OCI-LY1 (cell line): ENCODE measurements around the gene CFAP99.

ENCODE experiments used
- H2AFZ ChIP-seq: fragments of 200-600 bp; sonication (generic), shearing (Covaris generic); 2 replicates; pipeline ENCODE4 v1.6.0; 2014; ENCODE audit warnings: antibody characterized with exemption, mild to moderate bottlenecking, low read length
- H3F3A ChIP-seq: fragments of 200-600 bp; sonication (generic), shearing (Covaris generic); 2 replicates; pipeline ENCODE4 v1.6.0; 2014; ENCODE audit warnings: mild to moderate bottlenecking, antibody characterized with exemption, low read length, moderate library complexity; ENCODE audit not compliant: insufficient read depth
- H3K27ac ChIP-seq: fragments of 200-600 bp; sonication (generic); 2 replicates; pipeline ENCODE4 v1.5.1; 2014; ENCODE audit warnings: low read length, mixed run types, mild to moderate bottlenecking, low read depth; ENCODE audit not compliant: poor library complexity, severe bottlenecking
- H3K27me3 ChIP-seq: fragments of 200-600 bp; sonication (generic); 2 replicates; pipeline ENCODE4 v1.6.0; 2014; ENCODE audit warnings: antibody characterized with exemption, mild to moderate bottlenecking, low read length, moderate library complexity; ENCODE audit not compliant: insufficient read depth
- H3K36me3 ChIP-seq: fragments of 200-600 bp; sonication (generic); 2 replicates; pipeline ENCODE4 v1.6.1; 2014; ENCODE audit warnings: mild to moderate bottlenecking, antibody characterized with exemption, low read length, moderate library complexity, mixed read lengths; ENCODE audit not compliant: insufficient read depth
- H3K4me1 ChIP-seq: fragments of 200-600 bp; sonication (generic); 2 replicates; pipeline ENCODE4 v1.5.1; 2014; ENCODE audit warnings: mild to moderate bottlenecking, low read length, moderate library complexity; ENCODE audit not compliant: insufficient read depth, severe bottlenecking
- H3K4me2 ChIP-seq: fragments of 200-600 bp; sonication (generic), shearing (Covaris generic); 2 replicates; pipeline ENCODE4 v1.6.1; 2014; ENCODE audit warnings: low read length
- H3K4me3 ChIP-seq: fragments of 200-600 bp; sonication (generic); 2 replicates; pipeline ENCODE4 v1.5.1; 2014; ENCODE audit warnings: low read length, low read depth, mild to moderate bottlenecking, mixed read lengths; ENCODE audit not compliant: poor library complexity, severe bottlenecking
- H3K79me2 ChIP-seq: fragments of 200-600 bp; shearing (Covaris generic); 2 replicates; pipeline ENCODE4 v1.6.1; 2016; ENCODE audit warnings: mixed run types, low read length, mixed read lengths; ENCODE audit not compliant: insufficient read depth
- H3K9ac ChIP-seq: fragments of 200-600 bp; sonication (generic), shearing (Covaris generic); 2 replicates; pipeline ENCODE4 v1.6.1; 2014; ENCODE audit warnings: mild to moderate bottlenecking, low read length, mixed read lengths
- H3K9me2 ChIP-seq: fragments of 200-600 bp; sonication (generic), shearing (Covaris generic); 2 replicates; pipeline ENCODE4 v1.6.1; 2014; ENCODE audit warnings: low read depth, mild to moderate bottlenecking, low read length, mixed read lengths
- H3K9me3 ChIP-seq: fragments of 200-600 bp; shearing (Covaris generic); 2 replicates; pipeline ENCODE4 v1.6.1; 2014; ENCODE audit warnings: low read length, mixed read lengths
- H4K20me1 ChIP-seq: fragments of 200-600 bp; sonication (generic), shearing (Covaris generic); 2 replicates; pipeline ENCODE4 v1.6.0; 2016; ENCODE audit warnings: mild to moderate bottlenecking, low read length; ENCODE audit not compliant: insufficient read depth
- CTCF ChIP-seq: fragments of 200-600 bp; sonication (generic), shearing (Covaris generic); IDR thresholded peaks from 2 replicates; pipeline ENCODE4 v1.5.1; 2017; ENCODE audit warnings: mild to moderate bottlenecking, antibody characterized with exemption, low read length, moderate library complexity, mixed read lengths
- EZH2 ChIP-seq: fragments of 200-600 bp; sonication (generic), shearing (Covaris generic); IDR thresholded peaks from 2 replicates; pipeline ENCODE4 v1.8.0; 2017; ENCODE audit warnings: borderline replicate concordance, mixed run types, mild to moderate bottlenecking, antibody characterized with exemption, low read length, moderate library complexity, mixed read lengths

CFAP99 gene

GRCh38 chr4:2487632-2488031 is 68.9 kb downstream of the CFAP99 start:
- Histone ChIP-seq H3K27me3 (no peaks in the 10 kb centered on the region), H3K36me3 (peaks cover 31% of the 10 kb centered on the region), H2AFZ (no peak overlapping the region), H3K9ac (no peak overlapping the region), H3K4me1 (peaks cover 40% of the 10 kb centered on the region), H3F3A (no peaks in the 10 kb centered on the region), H3K27ac (no peak overlapping the region), H3K9me2 (no peaks in the 10 kb centered on the region), H3K4me2 (no peak overlapping the region), H3K9me3 (no peaks in the 10 kb centered on the region), H3K79me2 (peaks cover 63% of the 10 kb centered on the region), H3K4me3 (no peak overlapping the region), H4K20me1 (no peaks in the 10 kb centered on the region)
- TF ChIP-seq CTCF (no peak), EZH2 (no peak)

GRCh38 chr4:2489081-2489805 is 70.5 kb downstream of the CFAP99 start:
- H3K36me3 ChIP-seq: peaks cover 44% of the 10 kb centered on the region

GRCh38 chr4:2489841-2490552 is 71.2 kb downstream of the CFAP99 start:
- Histone ChIP-seq H3K9me3 (no peaks in the 10 kb centered on the region), H2AFZ (no peak overlapping the region), H3K4me2 (no peak overlapping the region), H4K20me1 (no peaks in the 10 kb centered on the region), H3K9me2 (no peaks in the 10 kb centered on the region), H3K27ac (no peak overlapping the region), H3K4me3 (no peak overlapping the region), H3K9ac (no peak overlapping the region), H3K79me2 (peaks cover 41% of the 10 kb centered on the region), H3F3A (no peaks in the 10 kb centered on the region), H3K27me3 (no peaks in the 10 kb centered on the region), H3K36me3 (peaks cover 44% of the 10 kb centered on the region), H3K4me1 (peaks cover 22% of the 10 kb centered on the region)
- TF ChIP-seq CTCF (no peak), EZH2 (no peak)

More at GRCh38 chr4:2489081-2489805, 70.5 kb downstream of the CFAP99 start:
- Histone ChIP-seq H4K20me1 (no peaks in the 10 kb centered on the region), H3K9me2 (no peaks in the 10 kb centered on the region), H3F3A (no peaks in the 10 kb centered on the region), H3K4me2 (no peak overlapping the region), H3K9me3 (no peaks in the 10 kb centered on the region), H3K79me2 (peaks cover 49% of the 10 kb centered on the region), H3K27ac (no peak overlapping the region), H3K4me1 (peaks cover 30% of the 10 kb centered on the region), H3K27me3 (no peaks in the 10 kb centered on the region), H3K4me3 (no peak overlapping the region), H2AFZ (no peak overlapping the region), H3K9ac (no peak overlapping the region)
- no peak for TF ChIP-seq EZH2
